GM23338 (cell line): Measurements from ENCODE around the gene ATXN7L1. TPM values are rescaled to one million over a fixed set of nuclear protein-coding genes. Genes with fewer than 3 reads are reported as not detected.

Experiments used
- ATAC-seq: fragments of 200-7000 bp; cut with Tn5 transposase; 3 replicates; pipeline ENCODE4 v1.9.1; 2020
- DNase-seq: peaks from one replicate; pipeline ENCODE4 v3.0.0-alpha.2; 2015; ENCODE audit warnings: low spot score
- H2AFZ ChIP-seq: fragments of 200-600 bp; sonication (generic); 2 replicates; pipeline ENCODE4 v1.8.0; 2016; ENCODE audit warnings: antibody characterized with exemption, mild to moderate bottlenecking, moderate library complexity
- H3F3A ChIP-seq: fragments of 200-600 bp; sonication (generic); replicated peaks from 2 replicates; pipeline ENCODE4 v1.8.0; 2017; ENCODE audit warnings: antibody characterized with exemption, mixed run types, low read depth
- H3K27ac ChIP-seq: fragments of 200-600 bp; sonication (generic); 2 replicates; pipeline ENCODE4 v1.6.1; 2016; ENCODE audit warnings: low read depth
- H3K27me3 ChIP-seq: fragments of 200-600 bp; sonication (generic); 2 replicates; pipeline ENCODE4 v1.8.0; 2016; ENCODE audit warnings: mild to moderate bottlenecking, mixed run types, moderate library complexity; ENCODE audit not compliant: insufficient read depth
- H3K36me3 ChIP-seq: fragments of 200-600 bp; sonication (generic); 2 replicates; pipeline ENCODE4 v1.8.0; 2016; ENCODE audit warnings: mild to moderate bottlenecking; ENCODE audit not compliant: insufficient read depth
- H3K4me1 ChIP-seq: fragments of 200-600 bp; sonication (generic); 2 replicates; pipeline ENCODE4 v1.8.0; 2016; ENCODE audit warnings: mild to moderate bottlenecking, moderate library complexity; ENCODE audit not compliant: insufficient read depth
- H3K4me2 ChIP-seq: fragments of 200-600 bp; sonication (generic); 2 replicates; pipeline ENCODE4 v1.7.1; 2017; ENCODE audit warnings: mixed run types
- H3K4me3 ChIP-seq: fragments of 200-600 bp; sonication (generic); 2 replicates; pipeline ENCODE4 v1.6.1; 2016; ENCODE audit warnings: mixed run types
- H3K79me2 ChIP-seq: fragments of 200-600 bp; sonication (generic); replicated peaks from 2 replicates; pipeline ENCODE4 v1.8.0; 2017; ENCODE audit warnings: mild to moderate bottlenecking; ENCODE audit not compliant: insufficient read depth
- H3K9me2 ChIP-seq: fragments of 200-600 bp; sonication (generic); 2 replicates; pipeline ENCODE4 v1.8.0; 2017; ENCODE audit not compliant: insufficient read depth
- H4K20me1 ChIP-seq: fragments of 200-600 bp; sonication (generic); replicated peaks from 2 replicates; pipeline ENCODE4 v1.8.0; 2017; ENCODE audit warnings: mild to moderate bottlenecking; ENCODE audit not compliant: insufficient read depth
- H3K27ac Mint-ChIP-seq: 2 replicates; pipeline ENCODE4 v1.8.0; 2020; ENCODE audit warnings: inconsistent platforms, mild to moderate bottlenecking, moderate library complexity, mixed read lengths
- H3K27me3 Mint-ChIP-seq: 3 replicates; pipeline ENCODE4 v1.8.0; 2022; ENCODE audit warnings: low read depth, mild to moderate bottlenecking, moderate library complexity, mixed read lengths, inconsistent platforms; ENCODE audit not compliant: insufficient read depth, poor library complexity
- H3K36me3 Mint-ChIP-seq: 3 replicates; pipeline ENCODE4 v1.8.0; 2021; ENCODE audit warnings: low read depth, mild to moderate bottlenecking, inconsistent platforms, moderate library complexity, mixed read lengths
- H3K4me1 Mint-ChIP-seq: 3 replicates; pipeline ENCODE4 v1.8.0; 2020; ENCODE audit warnings: mild to moderate bottlenecking, inconsistent platforms, mixed read lengths
- H3K4me3 Mint-ChIP-seq: 3 replicates; pipeline ENCODE4 v1.8.0; 2021; ENCODE audit warnings: moderate library complexity, mild to moderate bottlenecking, inconsistent platforms, mixed read lengths
- H3K9me3 Mint-ChIP-seq: 3 replicates; pipeline ENCODE4 v1.8.0; 2020; ENCODE audit warnings: moderate library complexity, mild to moderate bottlenecking, inconsistent platforms, mixed read lengths
- CREB1 ChIP-seq: fragments of 250-450 bp; sonication (Bioruptor Pico); IDR thresholded peaks from 2 replicates; pipeline ENCODE4 v1.5.0; 2020; ENCODE audit warnings: low read depth, mild to moderate bottlenecking, moderate library complexity
- EZH2 ChIP-seq: fragments of 200-600 bp; sonication (generic); IDR thresholded peaks from one replicate; pipeline ENCODE4 v1.8.0; 2017; ENCODE audit warnings: antibody characterized with exemption, mild to moderate bottlenecking, low read depth; ENCODE audit not compliant: unreplicated experiment
- EZH2phosphoT487 ChIP-seq: fragments of 200-600 bp; sonication (generic); IDR thresholded peaks from one replicate; pipeline ENCODE4 v1.8.1; 2018; ENCODE audit warnings: antibody characterized with exemption; ENCODE audit not compliant: unreplicated experiment
- JUNB ChIP-seq: IDR thresholded peaks from one replicate; pipeline ENCODE4 v1.6.1; 2016; ENCODE audit warnings: antibody characterized with exemption; ENCODE audit not compliant: unreplicated experiment
- NANOG ChIP-seq: IDR thresholded peaks from 2 replicates; pipeline ENCODE4 v1.6.1; 2016; ENCODE audit warnings: antibody characterized with exemption, borderline replicate concordance
- REST ChIP-seq: IDR thresholded peaks from one replicate; pipeline ENCODE4 v1.6.1; 2018; ENCODE audit warnings: antibody characterized with exemption; ENCODE audit not compliant: unreplicated experiment
- STAT1 ChIP-seq: IDR thresholded peaks from one replicate; pipeline ENCODE4 v1.6.1; 2016; ENCODE audit warnings: antibody characterized with exemption; ENCODE audit not compliant: unreplicated experiment
- ZNF114 ChIP-seq: fragments of 250-450 bp; sonication (Bioruptor Pico); IDR thresholded peaks from 2 replicates; pipeline ENCODE4 v1.5.0; 2020; ENCODE audit warnings: mild to moderate bottlenecking, moderate library complexity
- ZNF331 ChIP-seq: fragments of 250-450 bp; sonication (Bioruptor Pico); IDR thresholded peaks from 2 replicates; pipeline ENCODE4 v1.5.0; 2020; ENCODE audit warnings: low read depth, mild to moderate bottlenecking, moderate library complexity
- ZNF462 ChIP-seq: fragments of 250-450 bp; sonication (Bioruptor Pico); IDR thresholded peaks from 2 replicates; pipeline ENCODE4 v1.5.0; 2020; ENCODE audit warnings: mild to moderate bottlenecking, moderate library complexity
- polyA plus RNA-seq: library from polyadenylated mRNA; unstranded; fragments of >200 nt; fragmentation: Nextera tagmentation; extraction: Ambion mirVana; gene quantifications from 2 replicates; pipeline ENCODE4 v1.2.1, GENCODE V29; 2016
- total RNA-seq: library from RNA; depleted of rRNA; stranded (reverse); fragments of >200 nt; shearing (Covaris generic); gene quantifications from 2 replicates; pipeline ENCODE4 v1.2.3, GENCODE V29; 2014
- TF ChIP-seq, protein P1 (sequence below), 2 experiments: fragments of 200-600 bp in 1 of 2; sonication (generic) in 1 of 2; conservative IDR thresholded peaks; 2 replicates each; pipeline versions ENCODE4 v1.5.1 to v1.6.1; 2016 to 2017; ENCODE audit warnings: antibody characterized with exemption in 2 of 2, low read depth in 2 of 2, mild to moderate bottlenecking in 2 of 2, moderate library complexity in 1 of 2
- TF ChIP-seq, protein P2 (sequence below): IDR thresholded peaks from 2 replicates; pipeline ENCODE4 v1.6.1; 2016; ENCODE audit warnings: antibody characterized with exemption

Gene ATXN7L1
- total and polyA plus RNA-seq, 2 experiments from 2014 or later = 22.8 to 29.8 TPM

- Mint-ChIP-seq H3K36me3 (peaks cover 9% of the 10 kb centered on the region), H3K4me1 (peaks cover 55% of the 10 kb centered on the region), H3K9me3 (no peaks in the 10 kb centered on the region), H3K27ac (no peak overlapping the region), H3K4me3 (no peak overlapping the region), H3K27me3 (peaks cover 7% of the 10 kb centered on the region)
- no peak for DNase-seq
- H3K36me3 ChIP-seq = no peaks in the 10 kb centered on the region
- peaks cover 5% of the 10 kb centered on the region; the same call in 1 of the 2 replicates for H3K9me2 ChIP-seq
- H4K20me1 ChIP-seq = peaks cover 3% of the 10 kb centered on the region; the same call in 1 of the 2 replicates
- H3F3A ChIP-seq = peaks cover 22% of the 10 kb centered on the region
- no peak overlapping the region for H3K4me2 ChIP-seq
- H3K4me3 ChIP-seq = no peak overlapping the region
- H2AFZ ChIP-seq = no peak overlapping the region
- no peak for ATAC-seq
- peaks cover 51% of the 10 kb centered on the region for H3K79me2 ChIP-seq
- peaks cover 56% of the 10 kb centered on the region for H3K4me1 ChIP-seq
- H3K27ac ChIP-seq = no peak overlapping the region
- TF ChIP-seq REST (no peak), NANOG (no peak), JUNB (no peak), CREB1 (CRISPR knock-in tag) (no peak), STAT1 (no peak), EZH2 (no peak), EZH2phosphoT487 (no peak), ZNF331 (CRISPR knock-in tag) (no peak), ZNF462 (CRISPR knock-in tag) (no peak), ZNF114 (CRISPR knock-in tag) (no peak)
- TF ChIP-seq, protein P1, sequence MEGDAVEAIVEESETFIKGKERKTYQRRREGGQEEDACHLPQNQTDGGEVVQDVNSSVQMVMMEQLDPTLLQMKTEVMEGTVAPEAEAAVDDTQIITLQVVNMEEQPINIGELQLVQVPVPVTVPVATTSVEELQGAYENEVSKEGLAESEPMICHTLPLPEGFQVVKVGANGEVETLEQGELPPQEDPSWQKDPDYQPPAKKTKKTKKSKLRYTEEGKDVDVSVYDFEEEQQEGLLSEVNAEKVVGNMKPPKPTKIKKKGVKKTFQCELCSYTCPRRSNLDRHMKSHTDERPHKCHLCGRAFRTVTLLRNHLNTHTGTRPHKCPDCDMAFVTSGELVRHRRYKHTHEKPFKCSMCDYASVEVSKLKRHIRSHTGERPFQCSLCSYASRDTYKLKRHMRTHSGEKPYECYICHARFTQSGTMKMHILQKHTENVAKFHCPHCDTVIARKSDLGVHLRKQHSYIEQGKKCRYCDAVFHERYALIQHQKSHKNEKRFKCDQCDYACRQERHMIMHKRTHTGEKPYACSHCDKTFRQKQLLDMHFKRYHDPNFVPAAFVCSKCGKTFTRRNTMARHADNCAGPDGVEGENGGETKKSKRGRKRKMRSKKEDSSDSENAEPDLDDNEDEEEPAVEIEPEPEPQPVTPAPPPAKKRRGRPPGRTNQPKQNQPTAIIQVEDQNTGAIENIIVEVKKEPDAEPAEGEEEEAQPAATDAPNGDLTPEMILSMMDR (conservative IDR thresholded peaks at IDR 0.05; ENCODE audit: low read depth in 2 of 2) = no peak
- TF ChIP-seq, protein P2, sequence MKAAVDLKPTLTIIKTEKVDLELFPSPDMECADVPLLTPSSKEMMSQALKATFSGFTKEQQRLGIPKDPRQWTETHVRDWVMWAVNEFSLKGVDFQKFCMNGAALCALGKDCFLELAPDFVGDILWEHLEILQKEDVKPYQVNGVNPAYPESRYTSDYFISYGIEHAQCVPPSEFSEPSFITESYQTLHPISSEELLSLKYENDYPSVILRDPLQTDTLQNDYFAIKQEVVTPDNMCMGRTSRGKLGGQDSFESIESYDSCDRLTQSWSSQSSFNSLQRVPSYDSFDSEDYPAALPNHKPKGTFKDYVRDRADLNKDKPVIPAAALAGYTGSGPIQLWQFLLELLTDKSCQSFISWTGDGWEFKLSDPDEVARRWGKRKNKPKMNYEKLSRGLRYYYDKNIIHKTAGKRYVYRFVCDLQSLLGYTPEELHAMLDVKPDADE = no peak
- no peaks in the 10 kb centered on the region for H3K27me3 ChIP-seq
Measured at GRCh38 chr7:105840981-105841749, 35.2 kb downstream of the ATXN7L1 start.
